Smooth muscle cell (in vitro differentiated cells): ENCODE data around the gene PFDN6. TPM values are rescaled to one million over a fixed set of nuclear protein-coding genes. Genes with fewer than 3 reads are reported as not detected.
"Not testable (repeated sequence)": the region's sequence is repeated elsewhere in the genome, so short reads cannot be mapped to it uniquely, and the experiment has no call there.

ENCODE experiments used
- DNase-seq: peaks from one replicate; lab custom pipeline; 2025; ENCODE audit not compliant: unreplicated experiment; lab: John Stamatoyannopoulos, UW
- H2AFZ ChIP-seq: fragments of 200-600 bp; sonication (generic); 2 replicates; pipeline ENCODE4 v1.6.0; 2016; ENCODE audit warnings: antibody characterized with exemption, low read depth, mild to moderate bottlenecking
- H3F3A ChIP-seq: fragments of 200-600 bp; sonication (generic); 2 replicates; pipeline ENCODE4 v1.6.0; 2017; ENCODE audit warnings: antibody characterized with exemption, low read depth
- H3K27ac ChIP-seq: fragments of 200-600 bp; sonication (generic); 2 replicates; pipeline ENCODE4 v1.5.1; 2016; ENCODE audit warnings: low read depth, mild to moderate bottlenecking
- H3K27me3 ChIP-seq: fragments of 200-600 bp; sonication (generic); 2 replicates; pipeline ENCODE4 v1.6.1; 2016; ENCODE audit warnings: low read depth, mild to moderate bottlenecking
- H3K36me3 ChIP-seq: fragments of 200-600 bp; sonication (generic); 2 replicates; pipeline ENCODE4 v1.5.1; 2016; ENCODE audit warnings: low read depth
- H3K4me1 ChIP-seq: fragments of 200-600 bp; sonication (generic); 2 replicates; pipeline ENCODE4 v1.5.1; 2016; ENCODE audit warnings: low read depth
- H3K4me2 ChIP-seq: fragments of 200-600 bp; sonication (generic); 2 replicates; pipeline ENCODE4 v1.6.0; 2016; ENCODE audit warnings: mild to moderate bottlenecking
- H3K4me3 ChIP-seq: fragments of 200-600 bp; sonication (generic); 2 replicates; pipeline ENCODE4 v1.5.1; 2016; ENCODE audit warnings: mild to moderate bottlenecking
- H3K79me2 ChIP-seq: fragments of 200-600 bp; sonication (generic); 2 replicates; pipeline ENCODE4 v1.6.0; 2016; ENCODE audit warnings: low read depth, mild to moderate bottlenecking
- H3K9ac ChIP-seq: fragments of 200-600 bp; sonication (generic); 2 replicates; pipeline ENCODE4 v1.6.0; 2016; ENCODE audit warnings: low read depth
- H3K9me3 ChIP-seq: fragments of 200-600 bp; sonication (generic); replicated peaks from 2 replicates; pipeline ENCODE4 v1.5.1; 2016; ENCODE audit warnings: low read depth
- H4K20me1 ChIP-seq: fragments of 200-600 bp; sonication (generic); 2 replicates; pipeline ENCODE4 v1.6.0; 2016; ENCODE audit warnings: low read depth
- CTCF ChIP-seq: fragments of 200-600 bp; sonication (generic); IDR thresholded peaks from 2 replicates; pipeline ENCODE4 v1.5.1; 2017; ENCODE audit warnings: borderline replicate concordance, mild to moderate bottlenecking, antibody characterized with exemption; ENCODE audit not compliant: insufficient read depth, poor library complexity, severe bottlenecking
- WGBS: methylation state at CpG from one replicate; pipeline ENCODE4 v1.1.7; 2016; ENCODE audit warnings: low lambda C conversion rate; 5-methylcytosine and 5-hydroxymethylcytosine counted together
- polyA plus RNA-seq: library from polyadenylated mRNA; unstranded; fragments of >200 nt; fragmentation: Nextera tagmentation; extraction: Ambion mirVana; gene quantifications from 2 replicates; pipeline ENCODE4 v1.2.1, GENCODE V29; 2016
- total RNA-seq: library from RNA; depleted of rRNA; stranded (reverse); fragments of >200 nt; gene quantifications from 2 replicates; pipeline ENCODE4 v1.2.3, GENCODE V29; 2014

PFDN6 gene
- total and polyA plus RNA-seq, 2 experiments from 2014 or later, result 23.1 to 33.8 TPM

- H2AFZ ChIP-seq, result no peak overlapping the region
- H3K4me1 ChIP-seq, result peaks cover 15% of the 10 kb centered on the region
- H3K9ac ChIP-seq, result no peak overlapping the region
- TF ChIP-seq CTCF, result no peak
- H3F3A ChIP-seq, result no peaks in the 10 kb centered on the region
- no peak overlapping the region for H3K4me2 ChIP-seq
- no peaks in the 10 kb centered on the region for H3K9me3 ChIP-seq
- no peak overlapping the region for H3K4me3 ChIP-seq
- H3K27ac ChIP-seq, result no peak overlapping the region
- H3K27me3 ChIP-seq, result no peaks in the 10 kb centered on the region
- no peaks in the 10 kb centered on the region for H3K36me3 ChIP-seq
- no peaks in the 10 kb centered on the region for H3K79me2 ChIP-seq
- no peaks in the 10 kb centered on the region for H4K20me1 ChIP-seq
- DNase-seq, result no peak
Observed at GRCh38 chr6:33252759-33253158, 36.6 kb upstream of the PFDN6 start.

- H3K4me2 ChIP-seq, result no peak overlapping the region
- no peaks in the 10 kb centered on the region for H3K36me3 ChIP-seq
- DNase-seq, result no peak
- H3K27me3 ChIP-seq, result no peaks in the 10 kb centered on the region
- no peak overlapping the region for H3K9ac ChIP-seq
- H2AFZ ChIP-seq, result no peak overlapping the region
- no peaks in the 10 kb centered on the region for H3F3A ChIP-seq
- H3K9me3 ChIP-seq, result no peaks in the 10 kb centered on the region
- H3K4me1 ChIP-seq, result peaks cover 9% of the 10 kb centered on the region
- H3K4me3 ChIP-seq, result no peak overlapping the region
- WGBS, result 88% methylated on average over 4 of the region's 4 CpGs
- H3K27ac ChIP-seq, result no peak overlapping the region
- no peak for TF ChIP-seq CTCF
- H3K79me2 ChIP-seq, result no peaks in the 10 kb centered on the region
- no peaks in the 10 kb centered on the region for H4K20me1 ChIP-seq
Observed at GRCh38 chr6:33254591-33254990, 34.8 kb upstream of the PFDN6 start.

GRCh38 chr6:33259032-33259431, 30.4 kb upstream of the PFDN6 start:
- H3K27ac ChIP-seq, result no peak overlapping the region
- H3K4me1 ChIP-seq, result no peaks in the 10 kb centered on the region
- no peak overlapping the region for H2AFZ ChIP-seq
- no peak for TF ChIP-seq CTCF
- H4K20me1 ChIP-seq, result no peaks in the 10 kb centered on the region
- no peak overlapping the region for H3K4me3 ChIP-seq
- WGBS, result 96% methylated on average over 5 of the region's 5 CpGs
- no peak overlapping the region for H3K4me2 ChIP-seq
- H3K9ac ChIP-seq, result no peak overlapping the region
- DNase-seq, result no peak
- peaks cover 4% of the 10 kb centered on the region for H3K36me3 ChIP-seq
- no peaks in the 10 kb centered on the region for H3K79me2 ChIP-seq
- H3K27me3 ChIP-seq, result no peaks in the 10 kb centered on the region
- H3K9me3 ChIP-seq, result no peaks in the 10 kb centered on the region
- H3F3A ChIP-seq, result no peaks in the 10 kb centered on the region

DNA sequence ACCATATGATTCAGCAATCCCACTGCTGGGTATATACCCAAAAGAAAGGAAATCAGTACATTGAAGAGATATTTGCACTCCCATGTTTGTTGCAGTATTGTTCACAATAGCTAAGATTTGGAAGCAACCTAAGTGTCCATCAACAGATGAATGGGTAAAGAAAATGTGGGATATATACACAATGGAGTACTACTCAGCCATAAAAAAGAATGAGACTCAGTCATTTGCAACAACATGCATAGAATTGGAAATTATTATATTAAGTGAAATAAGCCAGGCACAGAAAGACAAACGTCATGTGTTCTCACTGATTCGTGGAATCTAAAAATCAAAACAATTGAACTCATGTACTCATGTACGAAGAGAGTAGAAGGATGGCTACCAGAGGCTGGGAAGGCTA, 26.9 kb upstream of the PFDN6 start:
- not testable (repeated sequence) for H3K4me2 ChIP-seq, H3K4me1 ChIP-seq, H3K79me2 ChIP-seq, H3F3A ChIP-seq, H3K27me3 ChIP-seq, H3K36me3 ChIP-seq, H4K20me1 ChIP-seq, H2AFZ ChIP-seq, H3K27ac ChIP-seq, H3K4me3 ChIP-seq, H3K9ac ChIP-seq, H3K9me3 ChIP-seq, DNase-seq
- 99% methylated on average over 3 of the region's 3 CpGs for WGBS
